ENCODE data around the gene GPC1.

GRCh38 chr2:240466579-240467148 lies 31.2 kb downstream of the GPC1 start:
- TF ChIP-seq CTCF (IDR thresholded peaks at IDR 0.05) (no peak), POLR2A (IDR thresholded peaks at IDR 0.05) (no peak)

Data from heart left ventricle (tissue), 13 donors.